ENCODE data around the gene MYCT1. TPM values are rescaled to one million over a fixed set of nuclear protein-coding genes. Genes with fewer than 3 reads are reported as not detected.

Gene MYCT1
- total and polyA plus RNA-seq, 2 donors from 2014 or later: 6.4 to 14.2 TPM

- no peaks in the 10 kb centered on the region for H3K4me1 ChIP-seq (ENCODE audit: control insufficient read depth in 2 of 3, insufficient read depth in 2 of 3, low read depth in 1 of 3, low read length in 3 of 3)
- H3K9ac ChIP-seq (ENCODE audit: low read length in 3 of 3): no peak overlapping the region
- intact Hi-C loops (cut with DNase I): no loop called here
- no peak for FAIRE-seq
- DNase-seq: peak in 1 of 5 donors; percentile 67
- H3K4me3 ChIP-seq (ENCODE audit: low read length in 3 of 3): no peak overlapping the region
- no peak overlapping the region for H3K27ac ChIP-seq (ENCODE audit: low read depth in 2 of 2, low read length in 2 of 2)
- TF ChIP-seq, protein P1, sequence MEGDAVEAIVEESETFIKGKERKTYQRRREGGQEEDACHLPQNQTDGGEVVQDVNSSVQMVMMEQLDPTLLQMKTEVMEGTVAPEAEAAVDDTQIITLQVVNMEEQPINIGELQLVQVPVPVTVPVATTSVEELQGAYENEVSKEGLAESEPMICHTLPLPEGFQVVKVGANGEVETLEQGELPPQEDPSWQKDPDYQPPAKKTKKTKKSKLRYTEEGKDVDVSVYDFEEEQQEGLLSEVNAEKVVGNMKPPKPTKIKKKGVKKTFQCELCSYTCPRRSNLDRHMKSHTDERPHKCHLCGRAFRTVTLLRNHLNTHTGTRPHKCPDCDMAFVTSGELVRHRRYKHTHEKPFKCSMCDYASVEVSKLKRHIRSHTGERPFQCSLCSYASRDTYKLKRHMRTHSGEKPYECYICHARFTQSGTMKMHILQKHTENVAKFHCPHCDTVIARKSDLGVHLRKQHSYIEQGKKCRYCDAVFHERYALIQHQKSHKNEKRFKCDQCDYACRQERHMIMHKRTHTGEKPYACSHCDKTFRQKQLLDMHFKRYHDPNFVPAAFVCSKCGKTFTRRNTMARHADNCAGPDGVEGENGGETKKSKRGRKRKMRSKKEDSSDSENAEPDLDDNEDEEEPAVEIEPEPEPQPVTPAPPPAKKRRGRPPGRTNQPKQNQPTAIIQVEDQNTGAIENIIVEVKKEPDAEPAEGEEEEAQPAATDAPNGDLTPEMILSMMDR (IDR thresholded peaks at IDR 0.05; ENCODE audit: borderline replicate concordance, extremely low read depth, insufficient read depth): no peak
- H3K27me3 ChIP-seq (ENCODE audit: control insufficient read depth, insufficient read depth, low read length): no peaks in the 10 kb centered on the region
- no peaks in the 10 kb centered on the region for H3K9me3 ChIP-seq (ENCODE audit: control insufficient read depth in 2 of 3, insufficient read depth in 1 of 3, low read length in 3 of 3)
- H3K36me3 ChIP-seq (ENCODE audit: control insufficient read depth in 2 of 3, insufficient read depth in 3 of 3, low read length in 3 of 3): no peaks in the 10 kb centered on the region
Measured at GRCh38 chr6:152685819-152686218, 11.9 kb upstream of the MYCT1 start.

GRCh38 chr6:152695372-152696045 is 2.2 kb upstream of the MYCT1 start:
- H3K4me3 ChIP-seq (ENCODE audit: low read length in 3 of 3): no peak overlapping the region
- H3K9ac ChIP-seq (ENCODE audit: low read length in 3 of 3): no peak overlapping the region
- DNase-seq (no peak), FAIRE-seq (no peak)
- H3K27ac ChIP-seq (ENCODE audit: low read depth in 2 of 2, low read length in 2 of 2): no peak overlapping the region
- intact Hi-C loops (cut with DNase I): no loop called here
- TF ChIP-seq, protein P1 (IDR thresholded peaks at IDR 0.05; ENCODE audit: borderline replicate concordance, extremely low read depth, insufficient read depth): no peak
- no peaks in the 10 kb centered on the region for H3K36me3 ChIP-seq (ENCODE audit: control insufficient read depth in 2 of 3, insufficient read depth in 3 of 3, low read length in 3 of 3)
- no peaks in the 10 kb centered on the region for H3K9me3 ChIP-seq (ENCODE audit: control insufficient read depth in 2 of 3, insufficient read depth in 1 of 3, low read length in 3 of 3)
- H3K4me1 ChIP-seq (ENCODE audit: control insufficient read depth in 2 of 3, insufficient read depth in 2 of 3, low read depth in 1 of 3, low read length in 3 of 3): no peaks in the 10 kb centered on the region
- no peaks in the 10 kb centered on the region for H3K27me3 ChIP-seq (ENCODE audit: control insufficient read depth, insufficient read depth, low read length)

GRCh38 chr6:152696522-152696921 is 1.2 kb upstream of the MYCT1 start:
- no peak overlapping the region for H3K27ac ChIP-seq (ENCODE audit: low read depth in 2 of 2, low read length in 2 of 2)
- no peak overlapping the region for H3K4me3 ChIP-seq (ENCODE audit: low read length in 3 of 3)
- H3K27me3 ChIP-seq (ENCODE audit: control insufficient read depth, insufficient read depth, low read length): no peaks in the 10 kb centered on the region
- DNase-seq (no peak), FAIRE-seq (no peak)
- no peaks in the 10 kb centered on the region for H3K9me3 ChIP-seq (ENCODE audit: control insufficient read depth in 2 of 3, insufficient read depth in 1 of 3, low read length in 3 of 3)
- no peaks in the 10 kb centered on the region for H3K36me3 ChIP-seq (ENCODE audit: control insufficient read depth in 2 of 3, insufficient read depth in 3 of 3, low read length in 3 of 3)
- H3K9ac ChIP-seq (ENCODE audit: low read length in 3 of 3): no peak overlapping the region
- intact Hi-C loops (cut with DNase I): no loop called here
- TF ChIP-seq, protein P1 (IDR thresholded peaks at IDR 0.05; ENCODE audit: borderline replicate concordance, extremely low read depth, insufficient read depth): no peak
- H3K4me1 ChIP-seq (ENCODE audit: control insufficient read depth in 2 of 3, insufficient read depth in 2 of 3, low read depth in 1 of 3, low read length in 3 of 3): no peaks in the 10 kb centered on the region

DNA sequence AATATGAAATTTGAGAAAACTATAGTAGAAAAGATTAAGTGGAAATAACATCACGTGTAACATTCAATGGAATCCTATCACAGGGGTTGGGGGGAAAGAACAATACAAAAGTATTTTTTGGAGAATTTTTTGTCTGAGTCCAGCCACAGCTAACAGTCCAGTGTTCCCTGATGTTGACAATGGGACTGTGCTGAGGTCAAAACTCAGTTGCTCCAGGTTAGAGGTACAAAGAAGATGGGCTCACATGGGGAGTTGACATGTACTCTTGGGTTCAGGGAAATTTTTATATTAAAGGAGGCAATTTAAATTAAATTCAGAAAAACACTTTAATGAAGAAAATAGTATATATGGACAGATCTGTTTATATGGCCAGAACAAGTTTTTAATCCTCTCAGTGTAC is 995 bp downstream of the MYCT1 start:
- H3K27me3 ChIP-seq (ENCODE audit: control insufficient read depth, insufficient read depth, low read length): no peaks in the 10 kb centered on the region
- DNase-seq (no peak), FAIRE-seq (no peak)
- intact Hi-C loops (cut with DNase I): no loop called here
- H3K4me1 ChIP-seq (ENCODE audit: control insufficient read depth in 2 of 3, insufficient read depth in 2 of 3, low read depth in 1 of 3, low read length in 3 of 3): no peaks in the 10 kb centered on the region
- H3K27ac ChIP-seq (ENCODE audit: low read depth in 2 of 2, low read length in 2 of 2): no peak overlapping the region
- TF ChIP-seq, protein P1 (IDR thresholded peaks at IDR 0.05; ENCODE audit: borderline replicate concordance, extremely low read depth, insufficient read depth): no peak
- peak overlapping the region in 2 of 3 donors; percentile 7 to 33 for H3K4me3 ChIP-seq (ENCODE audit: low read length in 3 of 3)
- no peaks in the 10 kb centered on the region for H3K36me3 ChIP-seq (ENCODE audit: control insufficient read depth in 2 of 3, insufficient read depth in 3 of 3, low read length in 3 of 3)
- H3K9me3 ChIP-seq (ENCODE audit: control insufficient read depth in 2 of 3, insufficient read depth in 1 of 3, low read length in 3 of 3): no peaks in the 10 kb centered on the region
- H3K9ac ChIP-seq (ENCODE audit: low read length in 3 of 3): no peak overlapping the region

Data from kidney (tissue), 14 donors.